Endothelial cell of umbilical vein (primary cell): ENCODE results near the gene ZNF384. TPM values are rescaled to one million over a fixed set of nuclear protein-coding genes. Genes with fewer than 3 reads are reported as not detected.

Experiments used
- BruUV-seq: library from RNA; stranded (reverse); fragments of 400-500 nt; replicated peaks from 2 replicates; lab custom pipeline; 2021; lab: Mats Ljungman, UMichigan
- CTCF ChIA-PET: fragments of 300-600, 350-600 bp; sonication (Branson Sonifier 250); formaldehyde crosslinking; loops from one replicate; lab custom pipeline; 2021; ENCODE audit warnings: antibody characterized with exemption, inconsistent platforms; lab: Charles Lee
- POLR2A ChIA-PET: fragments of 300-600, 350-600 bp; sonication (Branson Sonifier 250); formaldehyde crosslinking; loops from one replicate; lab custom pipeline; 2021; ENCODE audit warnings: antibody characterized with exemption, inconsistent platforms; lab: Charles Lee
- DNase-seq: peaks from one replicate; pipeline ENCODE4 v3.0.0-alpha.2; 2011; ENCODE audit warnings: low read depth, low spot score
- FAIRE-seq: peaks from 2 replicates; lab custom pipeline; 2011; peaks lifted over from hg19 to GRCh38; lab: Jason Lieb, UNC
- H2AFZ ChIP-seq: 2 replicates; pipeline ENCODE4 v1.6.0; 2012; ENCODE audit warnings: low read depth, low read length, control low read depth, inconsistent platforms
- H3K27ac ChIP-seq: 2 replicates; pipeline ENCODE4 v1.5.1; 2011; ENCODE audit warnings: low read depth, mild to moderate bottlenecking, control low read depth, low read length, moderate library complexity; ENCODE audit not compliant: insufficient read depth
- H3K27me3 ChIP-seq, 2 experiments: 2 replicates each; pipeline versions ENCODE4 v1.6.0 to v1.6.1; 2011; ENCODE audit warnings: low read length in 2 of 2, mixed read lengths in 1 of 2; ENCODE audit not compliant: control insufficient read depth in 2 of 2, insufficient read depth in 2 of 2
- H3K36me3 ChIP-seq, 2 experiments: 2 replicates in 1 of 2; 3 replicates in 1 of 2; pipeline ENCODE4 v1.5.1; 2011; ENCODE audit warnings: low read length in 2 of 2, mild to moderate bottlenecking in 1 of 2, moderate library complexity in 1 of 2; ENCODE audit not compliant: control insufficient read depth in 2 of 2, insufficient read depth in 2 of 2; ENCODE audit errors: extremely low read depth in 1 of 2
- H3K4me1 ChIP-seq: 3 replicates; pipeline ENCODE4 v1.5.1; 2011; ENCODE audit warnings: mild to moderate bottlenecking, low read length; ENCODE audit not compliant: control insufficient read depth, insufficient read depth; ENCODE audit errors: extremely low read depth
- H3K4me2 ChIP-seq: 2 replicates; pipeline ENCODE4 v1.6.1; 2011; ENCODE audit warnings: low read length, control low read depth, mixed read lengths; ENCODE audit not compliant: insufficient read depth
- H3K4me3 ChIP-seq, 3 experiments: fragments of 200-600 bp in 1 of 3; sonication (generic), shearing (Covaris generic) in 1 of 3; replicated peaks in 1 of 3; 2 replicates each; pipeline ENCODE4 v1.5.1; 2011 to 2016; ENCODE audit warnings: control low read depth in 3 of 3, low read length in 3 of 3, mild to moderate bottlenecking in 2 of 3, inconsistent platforms in 1 of 3, low read depth in 1 of 3, moderate library complexity in 1 of 3; ENCODE audit not compliant: insufficient read depth in 1 of 3
- H3K79me2 ChIP-seq: 2 replicates; pipeline ENCODE4 v1.6.0; 2012; ENCODE audit warnings: low read length, inconsistent platforms; ENCODE audit not compliant: control insufficient read depth, insufficient read depth
- H3K9ac ChIP-seq: replicated peaks from 2 replicates; pipeline ENCODE3; 2011; ENCODE audit warnings: low read length, control low read depth; ENCODE audit not compliant: insufficient read depth; ENCODE audit errors: extremely low read depth
- H3K9me1 ChIP-seq: replicated peaks from 3 replicates; pipeline ENCODE4 v1.6.0; 2011; ENCODE audit warnings: mild to moderate bottlenecking, low read length; ENCODE audit not compliant: control insufficient read depth, insufficient read depth; ENCODE audit errors: extremely low read depth
- H3K9me3 ChIP-seq: replicated peaks from 2 replicates; pipeline ENCODE4 v1.5.1; 2012; ENCODE audit warnings: low read length, inconsistent platforms; ENCODE audit not compliant: control insufficient read depth, insufficient read depth
- H4K20me1 ChIP-seq: replicated peaks from 2 replicates; pipeline ENCODE3; 2011; ENCODE audit warnings: mild to moderate bottlenecking, low read length; ENCODE audit not compliant: control insufficient read depth, insufficient read depth; ENCODE audit errors: extremely low read depth
- EZH2 ChIP-seq: IDR thresholded peaks from 2 replicates; pipeline ENCODE4 v1.6.1; 2012; ENCODE audit warnings: borderline replicate concordance, low read depth, mild to moderate bottlenecking, moderate library complexity, low read length, inconsistent platforms; ENCODE audit not compliant: severe bottlenecking
- FOS ChIP-seq: IDR thresholded peaks from 2 replicates; pipeline ENCODE4 v1.6.1; 2011; ENCODE audit warnings: mild to moderate bottlenecking, low read length, moderate library complexity, borderline replicate concordance; ENCODE audit not compliant: insufficient read depth
- GATA2 ChIP-seq: IDR thresholded peaks from 2 replicates; pipeline ENCODE4 v1.7.0; 2011; ENCODE audit warnings: low read depth, mild to moderate bottlenecking, moderate library complexity, mixed read lengths, low read length; ENCODE audit not compliant: insufficient read length, insufficient read depth
- JUN ChIP-seq: IDR thresholded peaks from 2 replicates; pipeline ENCODE4 v1.6.1; 2011; ENCODE audit warnings: borderline replicate concordance, low read depth; ENCODE audit not compliant: insufficient read length, insufficient read depth
- MYC ChIP-seq: IDR thresholded peaks from one replicate; pipeline ENCODE4 v1.6.1; 2011; ENCODE audit warnings: mild to moderate bottlenecking, low read depth, low read length
- POLR2A ChIP-seq: IDR thresholded peaks from 2 replicates; pipeline ENCODE4 v1.6.1; 2012; ENCODE audit warnings: low read depth, mild to moderate bottlenecking, control low read depth, low read length
- POLR2AphosphoS5 ChIP-seq: IDR thresholded peaks from 2 replicates; pipeline ENCODE4 v1.6.1; 2012; ENCODE audit warnings: low read depth, mild to moderate bottlenecking, control low read depth, low read length, moderate library complexity; ENCODE audit not compliant: insufficient read depth
- dilution Hi-C: fragments of 300-500 bp; cut with MboI; formaldehyde crosslinking; loops from one replicate; pipeline ENCODE4 v1.15.0; 2019; ENCODE audit warnings: low sequenced_read_pairs; ENCODE audit not compliant: extremely low pct_ligation_motif_present
- intact Hi-C: fragments of 100-400 bp; cut with micrococcal nuclease; formaldehyde crosslinking; loops from one replicate; pipeline ENCODE4 v1.10.0; 2022
- polyA plus RNA-seq, 4 experiments: library from polyadenylated mRNA; depleted of rRNA in 3 of 4; stranded (reverse) in 3 of 4; unstranded in 1 of 4; fragments of >200 nt; gene quantifications; 2 replicates each; pipeline versions ENCODE4 v1.2.1 to v1.2.3, GENCODE V29; 2011 to 2012; ENCODE audit warnings: missing spikeins in 1 of 4
- total RNA-seq: library from RNA; stranded (reverse); gene quantifications from 2 replicates; pipeline ENCODE4 v1.2.3, GENCODE V29; 2021
- TF ChIP-seq, protein P1 (sequence below), 2 donors: IDR thresholded peaks; 1 replicate in 1 of 2; 2 replicates in 1 of 2; pipeline ENCODE4 v1.5.1; 2011; ENCODE audit warnings: low read length in 2 of 2, mild to moderate bottlenecking in 2 of 2, moderate library complexity in 2 of 2, control low read depth in 1 of 2, inconsistent platforms in 1 of 2, low read depth in 1 of 2; ENCODE audit not compliant: insufficient read depth in 1 of 2; ENCODE audit errors: extremely low read depth in 1 of 2
- TF ChIP-seq, protein P2 (sequence below): IDR thresholded peaks from 2 replicates; pipeline ENCODE4 v1.6.1; 2011; ENCODE audit not compliant: insufficient read depth, insufficient read length

ZNF384 gene
- total and polyA plus RNA-seq, 2 donors (not counting 3 experiments of a cell fraction or from before 2014, with no cell fraction given) = 52.8 to 58.3 TPM

DNA sequence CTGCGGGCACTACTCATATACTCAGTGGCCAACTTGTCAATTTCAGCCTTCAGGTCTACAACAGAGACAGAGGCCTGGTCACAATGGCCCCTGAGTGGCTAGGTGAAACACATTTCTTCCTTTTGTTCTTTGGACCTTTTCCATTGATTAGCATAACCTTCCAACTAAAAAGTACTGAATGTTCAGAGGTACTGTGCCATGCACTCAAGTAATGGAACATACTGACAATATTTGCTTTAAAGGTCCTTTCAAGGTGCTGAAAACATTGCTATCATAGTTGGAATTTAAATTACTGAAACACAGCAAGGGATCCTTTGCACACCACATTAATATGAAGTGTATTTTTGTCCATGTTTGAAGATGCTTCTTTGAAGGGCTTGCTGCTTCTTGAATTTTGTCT is 35.8 kb downstream of the ZNF384 start:
- DNase-seq (no peak), FAIRE-seq (no peak)
- Histone ChIP-seq H3K4me1 (no peaks in the 10 kb centered on the region), H3K36me3 (peaks cover 10 to 19% of the 10 kb centered on the region in 2 experiments), H3K9me1 (no peaks in the 10 kb centered on the region), H3K27ac (no peak overlapping the region), H3K79me2 (no peaks in the 10 kb centered on the region), H3K9me3 (no peaks in the 10 kb centered on the region), H4K20me1 (peaks cover 3% of the 10 kb centered on the region), H2AFZ (no peak overlapping the region), H3K4me2 (no peak overlapping the region), H3K9ac (no peak overlapping the region), H3K4me3 (no peak overlapping the region), H3K27me3 (no peaks in the 10 kb centered on the region)
- no TSS peak for BruUV-seq
- ChIA-PET CTCF (interaction anchor here (0.8 kb wide), 1 partner anchor 33 kb away, joined by 5 read pairs; no protein-coding TSS in a partner anchor), POLR2A (no interaction called here)
- intact Hi-C loops = no loop called here
- dilution Hi-C loops = no loop called here
- no peak for TF ChIP-seq POLR2A
- TF ChIP-seq, protein P1, sequence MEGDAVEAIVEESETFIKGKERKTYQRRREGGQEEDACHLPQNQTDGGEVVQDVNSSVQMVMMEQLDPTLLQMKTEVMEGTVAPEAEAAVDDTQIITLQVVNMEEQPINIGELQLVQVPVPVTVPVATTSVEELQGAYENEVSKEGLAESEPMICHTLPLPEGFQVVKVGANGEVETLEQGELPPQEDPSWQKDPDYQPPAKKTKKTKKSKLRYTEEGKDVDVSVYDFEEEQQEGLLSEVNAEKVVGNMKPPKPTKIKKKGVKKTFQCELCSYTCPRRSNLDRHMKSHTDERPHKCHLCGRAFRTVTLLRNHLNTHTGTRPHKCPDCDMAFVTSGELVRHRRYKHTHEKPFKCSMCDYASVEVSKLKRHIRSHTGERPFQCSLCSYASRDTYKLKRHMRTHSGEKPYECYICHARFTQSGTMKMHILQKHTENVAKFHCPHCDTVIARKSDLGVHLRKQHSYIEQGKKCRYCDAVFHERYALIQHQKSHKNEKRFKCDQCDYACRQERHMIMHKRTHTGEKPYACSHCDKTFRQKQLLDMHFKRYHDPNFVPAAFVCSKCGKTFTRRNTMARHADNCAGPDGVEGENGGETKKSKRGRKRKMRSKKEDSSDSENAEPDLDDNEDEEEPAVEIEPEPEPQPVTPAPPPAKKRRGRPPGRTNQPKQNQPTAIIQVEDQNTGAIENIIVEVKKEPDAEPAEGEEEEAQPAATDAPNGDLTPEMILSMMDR (IDR thresholded peaks at IDR 0.05; ENCODE audit: extremely low read depth in 1 of 2, insufficient read depth in 1 of 2, low read depth in 1 of 2, low read length in 2 of 2) = no peak
- no peak for TF ChIP-seq JUN
- TF ChIP-seq MYC = no peak
- no peak for TF ChIP-seq POLR2AphosphoS5
- no peak for TF ChIP-seq EZH2
- TF ChIP-seq GATA2 = no peak
- no peak for TF ChIP-seq FOS
- TF ChIP-seq, protein P2, sequence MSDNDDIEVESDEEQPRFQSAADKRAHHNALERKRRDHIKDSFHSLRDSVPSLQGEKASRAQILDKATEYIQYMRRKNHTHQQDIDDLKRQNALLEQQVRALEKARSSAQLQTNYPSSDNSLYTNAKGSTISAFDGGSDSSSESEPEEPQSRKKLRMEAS = no peak
